Gastroesophageal sphincter (tissue), 4 donors: ENCODE measurements around the gene OR9A4. TPM values are rescaled to one million over a fixed set of nuclear protein-coding genes. Genes with fewer than 3 reads are reported as not detected.

Experiments used
- ATAC-seq: fragments of 150-250 bp; one replicate; pipeline ENCODE4 v1.9.1; 2016; ENCODE audit warnings: mild to moderate bottlenecking, moderate library complexity
- H3K27ac ChIP-seq, 4 donors: fragments of 200-600 bp; sonication (generic) in 3 of 4; 1 replicate in 3 of 4; 2 replicates in 1 of 4; pipeline ENCODE4 v1.5.1; 2016 to 2019
- H3K27me3 ChIP-seq: fragments of 200-600 bp; sonication (generic); one replicate; pipeline ENCODE4 v1.5.1; 2019
- H3K36me3 ChIP-seq, 2 donors: fragments of 200-600 bp; sonication (generic); one replicate each; pipeline ENCODE4 v1.5.1; 2019; ENCODE audit warnings: control low read depth in 1 of 2
- H3K4me1 ChIP-seq, 3 donors: fragments of 200-600 bp; sonication (generic); 1 replicate in 2 of 3; 2 replicates in 1 of 3; pipeline ENCODE4 v1.5.1; 2016 to 2019; ENCODE audit warnings: control low read depth in 2 of 3
- H3K4me3 ChIP-seq, 2 donors: fragments of 200-600 bp; sonication (generic); one replicate each; pipeline ENCODE4 v1.5.1; 2019; ENCODE audit warnings: mild to moderate bottlenecking in 1 of 2, moderate library complexity in 1 of 2
- H3K9me3 ChIP-seq, 3 donors: fragments of 200-600 bp; sonication (generic); one replicate each; pipeline ENCODE4 v1.5.1; 2017 to 2019; ENCODE audit warnings: control low read depth in 2 of 3
- EP300 ChIP-seq: sonication (generic); formaldehyde crosslinking; IDR thresholded peaks from one replicate; pipeline ENCODE4 v1.6.1; 2017; ENCODE audit warnings: antibody characterized with exemption, mild to moderate bottlenecking
- POLR2A ChIP-seq, 2 donors: fragments of 450-650 bp; IDR thresholded peaks; one replicate each; pipeline ENCODE4 v1.6.1; 2017; ENCODE audit warnings: antibody characterized with exemption in 2 of 2, mild to moderate bottlenecking in 2 of 2, moderate library complexity in 1 of 2
- POLR2AphosphoS5 ChIP-seq: sonication (generic); formaldehyde crosslinking; IDR thresholded peaks from one replicate; pipeline ENCODE4 v1.6.1; 2017; ENCODE audit warnings: antibody characterized with exemption
- WGBS, 2 donors: methylation state at CpG; one replicate each; pipeline ENCODE4 v1.1.5; 2018; ENCODE audit warnings: low coverage in 1 of 2; 5-methylcytosine and 5-hydroxymethylcytosine counted together
- total RNA-seq, 4 donors: library from RNA; depleted of rRNA; stranded (reverse); fragments of >200 nt; gene quantifications; one replicate each; pipeline ENCODE4 v1.1.0, GENCODE V29; 2016
- TF ChIP-seq, protein P1 (sequence below), 4 experiments: fragments of 200-600 bp in 2 of 4; fragments of 450-650 bp in 2 of 4; sonication (generic) in 1 of 4; IDR thresholded peaks; one replicate each; pipeline ENCODE4 v1.5.1; 2017 to 2019; ENCODE audit warnings: antibody characterized with exemption in 4 of 4, mild to moderate bottlenecking in 2 of 4, moderate library complexity in 2 of 4

OR9A4 gene
- total RNA-seq, 4 donors from 2014 or later: not detected

DNA sequence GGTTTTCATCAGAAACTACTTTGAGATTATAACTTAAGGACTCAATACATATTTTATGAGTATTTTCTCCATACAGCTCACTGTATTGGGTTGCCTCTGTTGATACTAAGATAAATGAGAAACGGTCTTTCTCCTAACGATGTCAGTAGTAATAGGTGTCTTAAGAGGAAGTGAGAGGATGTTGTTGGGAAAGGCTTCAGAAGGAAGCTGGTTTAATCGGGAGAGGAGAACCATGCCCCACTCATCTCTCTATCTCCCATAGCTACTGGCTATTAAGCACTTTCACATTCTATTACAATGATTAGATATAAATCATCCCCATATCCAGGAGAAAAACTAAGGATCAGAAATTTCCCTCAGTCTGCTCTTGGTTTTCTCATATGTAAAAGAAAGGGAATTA lies 28.6 kb downstream of the OR9A4 start:
- Histone ChIP-seq H3K27ac (no peak overlapping the region), H3K9me3 (peaks cover 0 to 17% (median 0%) of the 10 kb centered on the region in 3 donors), H3K27me3 (no peaks in the 10 kb centered on the region), H3K4me3 (no peak overlapping the region), H3K36me3 (no peaks in the 10 kb centered on the region), H3K4me1 (no peaks in the 10 kb centered on the region)
- no peak for ATAC-seq
- WGBS, 2 donors: 67 to 77% methylated on average over 3 of the region's 3 CpGs
- TF ChIP-seq EP300 (no peak), POLR2A (IDR thresholded peaks at IDR 0.05) (no peak), POLR2AphosphoS5 (no peak)
- TF ChIP-seq, protein P1, sequence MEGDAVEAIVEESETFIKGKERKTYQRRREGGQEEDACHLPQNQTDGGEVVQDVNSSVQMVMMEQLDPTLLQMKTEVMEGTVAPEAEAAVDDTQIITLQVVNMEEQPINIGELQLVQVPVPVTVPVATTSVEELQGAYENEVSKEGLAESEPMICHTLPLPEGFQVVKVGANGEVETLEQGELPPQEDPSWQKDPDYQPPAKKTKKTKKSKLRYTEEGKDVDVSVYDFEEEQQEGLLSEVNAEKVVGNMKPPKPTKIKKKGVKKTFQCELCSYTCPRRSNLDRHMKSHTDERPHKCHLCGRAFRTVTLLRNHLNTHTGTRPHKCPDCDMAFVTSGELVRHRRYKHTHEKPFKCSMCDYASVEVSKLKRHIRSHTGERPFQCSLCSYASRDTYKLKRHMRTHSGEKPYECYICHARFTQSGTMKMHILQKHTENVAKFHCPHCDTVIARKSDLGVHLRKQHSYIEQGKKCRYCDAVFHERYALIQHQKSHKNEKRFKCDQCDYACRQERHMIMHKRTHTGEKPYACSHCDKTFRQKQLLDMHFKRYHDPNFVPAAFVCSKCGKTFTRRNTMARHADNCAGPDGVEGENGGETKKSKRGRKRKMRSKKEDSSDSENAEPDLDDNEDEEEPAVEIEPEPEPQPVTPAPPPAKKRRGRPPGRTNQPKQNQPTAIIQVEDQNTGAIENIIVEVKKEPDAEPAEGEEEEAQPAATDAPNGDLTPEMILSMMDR (IDR thresholded peaks at IDR 0.05): no peak

DNA sequence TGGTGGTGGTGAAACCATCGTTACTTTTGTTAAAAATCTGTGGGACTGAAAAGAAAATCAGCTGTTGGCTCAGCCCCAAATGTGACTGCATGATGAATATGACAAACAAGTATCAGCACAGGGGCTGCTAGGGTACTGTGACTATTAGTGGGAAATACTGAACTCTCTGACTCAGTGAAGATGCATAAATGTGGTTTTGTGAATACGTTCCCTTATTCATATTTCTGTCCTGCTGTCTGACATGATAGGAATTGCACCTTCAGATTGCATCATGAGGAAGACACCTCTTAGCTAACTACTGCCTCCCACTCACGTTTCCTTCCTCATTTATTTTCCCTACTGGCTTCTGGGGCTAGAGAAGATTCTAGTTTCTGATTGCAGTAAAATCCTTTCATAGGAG lies 29.2 kb downstream of the OR9A4 start:
- H3K27ac ChIP-seq: no peak overlapping the region
- no peak for ATAC-seq
- WGBS, 2 donors: 50 to 66% methylated on average over 3 of the region's 3 CpGs

GRCh38 chr7:141946796-141947195 lies 30.6 kb downstream of the OR9A4 start, which contains the start of gene CLEC5A:
TSS of gene CLEC5A (minus strand) at chr7:141946974. CDS start at chr7:141946292, 682 bp downstream.
- Histone ChIP-seq H3K36me3 (no peaks in the 10 kb centered on the region), H3K4me1 (no peaks in the 10 kb centered on the region), H3K9me3 (peaks cover 0 to 2% (median 0%) of the 10 kb centered on the region in 3 donors), H3K27ac (no peak within 1 kb of the TSS), H3K4me3 (no peak within 1 kb of the TSS), H3K27me3 (no peaks in the 10 kb centered on the region)
- TF ChIP-seq EP300 (no peak), POLR2A (IDR thresholded peaks at IDR 0.05) (no peak), POLR2AphosphoS5 (no peak)
- TF ChIP-seq, protein P1 (IDR thresholded peaks at IDR 0.05): no peak
- ATAC-seq: no peak
- WGBS, 2 donors: 14% methylated on average over 2 of the region's 3 CpGs; no CpG with 5 or more reads in 1 of the 2 donors

More for the DNA sequence above, 29.2 kb downstream of the OR9A4 start:
- TF ChIP-seq POLR2A (IDR thresholded peaks at IDR 0.05): no peak
- no peak for TF ChIP-seq POLR2AphosphoS5
- TF ChIP-seq EP300: no peak
- TF ChIP-seq, protein P1 (IDR thresholded peaks at IDR 0.05): no peak
- Histone ChIP-seq H3K9me3 (peaks cover 0 to 16% (median 0%) of the 10 kb centered on the region in 3 donors), H3K27me3 (no peaks in the 10 kb centered on the region), H3K36me3 (no peaks in the 10 kb centered on the region), H3K4me3 (no peak overlapping the region), H3K4me1 (no peaks in the 10 kb centered on the region)

GRCh38 chr7:141949021-141949420 lies 32.8 kb downstream of the OR9A4 start:
- WGBS, 2 donors: 33 to 67% methylated on average over 1 to 2 of the region's 2 CpGs
- Histone ChIP-seq H3K27me3 (no peaks in the 10 kb centered on the region), H3K4me1 (no peaks in the 10 kb centered on the region), H3K27ac (no peak overlapping the region), H3K9me3 (no peaks in the 10 kb centered on the region), H3K36me3 (no peaks in the 10 kb centered on the region), H3K4me3 (no peak overlapping the region)
- TF ChIP-seq POLR2AphosphoS5: no peak
- no peak for TF ChIP-seq POLR2A (IDR thresholded peaks at IDR 0.05)
- TF ChIP-seq, protein P1 (IDR thresholded peaks at IDR 0.05): no peak
- no peak for TF ChIP-seq EP300
- no peak for ATAC-seq

DNA sequence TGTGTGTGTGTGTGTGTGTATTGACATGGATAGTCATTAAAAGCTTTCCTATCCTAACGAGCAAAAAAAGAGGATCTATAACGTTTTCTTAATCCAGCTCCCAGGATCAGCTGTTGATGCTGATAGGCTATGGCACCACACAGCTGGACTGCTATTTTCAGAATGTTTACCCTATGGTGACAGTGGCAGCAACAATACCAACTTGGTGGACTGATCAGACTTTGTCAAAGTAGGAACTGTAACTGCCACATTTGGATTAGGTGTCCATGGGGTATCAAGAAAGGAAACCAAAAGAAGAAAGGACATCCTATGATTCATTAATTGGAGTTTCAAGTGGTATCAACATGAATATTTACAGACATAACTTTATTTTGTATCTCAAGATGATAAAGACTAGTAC lies 33.3 kb downstream of the OR9A4 start:
- H3K27ac ChIP-seq: no peak overlapping the region
- no peak for ATAC-seq
- no peaks in the 10 kb centered on the region for H3K4me1 ChIP-seq
- 51 to 75% methylated on average over 1 to 2 of the region's 2 CpGs for WGBS, 2 donors
- TF ChIP-seq, protein P1 (IDR thresholded peaks at IDR 0.05): no peak
- TF ChIP-seq EP300 (no peak), POLR2AphosphoS5 (no peak), POLR2A (IDR thresholded peaks at IDR 0.05) (no peak)
- no peak overlapping the region for H3K4me3 ChIP-seq
- no peaks in the 10 kb centered on the region for H3K27me3 ChIP-seq
- no peaks in the 10 kb centered on the region for H3K9me3 ChIP-seq
- no peaks in the 10 kb centered on the region for H3K36me3 ChIP-seq
